Keratinocyte (primary cell): ENCODE results near the gene PCNX1. TPM values are rescaled to one million over a fixed set of nuclear protein-coding genes. Genes with fewer than 3 reads are reported as not detected.

Experiments
- DNase-seq: peaks from one replicate; pipeline ENCODE4 v3.0.0-alpha.2; 2011; ENCODE audit warnings: low read depth, missing footprints, low spot score
- FAIRE-seq: peaks from 2 replicates; lab custom pipeline; 2011; peaks lifted over from hg19 to GRCh38; lab: Jason Lieb, UNC
- H2AFZ ChIP-seq: 2 replicates; pipeline ENCODE4 v1.6.0; 2012; ENCODE audit warnings: low read length, control low read depth, inconsistent platforms; ENCODE audit not compliant: control insufficient read depth
- H3K27ac ChIP-seq: 2 replicates; pipeline ENCODE4 v1.5.1; 2011; ENCODE audit warnings: low read length; ENCODE audit not compliant: control insufficient read depth, insufficient read depth
- H3K27me3 ChIP-seq: 3 replicates; pipeline ENCODE4 v1.6.0; 2011; ENCODE audit warnings: low read length; ENCODE audit not compliant: control insufficient read depth, insufficient read depth; ENCODE audit errors: extremely low read depth
- H3K36me3 ChIP-seq, 2 experiments: 2 replicates in 1 of 2; 3 replicates in 1 of 2; pipeline ENCODE4 v1.5.1; 2011; ENCODE audit warnings: low read length in 2 of 2, mild to moderate bottlenecking in 1 of 2; ENCODE audit not compliant: control insufficient read depth in 2 of 2, insufficient read depth in 2 of 2; ENCODE audit errors: extremely low read depth in 1 of 2
- H3K4me1 ChIP-seq: 3 replicates; pipeline ENCODE4 v1.5.1; 2011; ENCODE audit warnings: low read length; ENCODE audit not compliant: control insufficient read depth, insufficient read depth; ENCODE audit errors: extremely low read depth
- H3K4me2 ChIP-seq: 3 replicates; pipeline ENCODE4 v1.6.0; 2011; ENCODE audit warnings: low read depth, low read length; ENCODE audit not compliant: control insufficient read depth, insufficient read depth; ENCODE audit errors: extremely low read depth
- H3K4me3 ChIP-seq, 3 experiments: fragments of 200-600 bp in 1 of 3; sonication (generic) in 1 of 3; 2 replicates in 2 of 3; 3 replicates in 1 of 3; pipeline ENCODE4 v1.5.1; 2011 to 2016; ENCODE audit warnings: low read length in 3 of 3, mild to moderate bottlenecking in 3 of 3, control low read depth in 2 of 3, inconsistent platforms in 1 of 3, low read depth in 1 of 3, mixed read lengths in 1 of 3, mixed run types in 1 of 3, moderate library complexity in 1 of 3; ENCODE audit not compliant: control insufficient read depth in 2 of 3, insufficient read depth in 2 of 3; ENCODE audit errors: extremely low read depth in 1 of 3
- H3K79me2 ChIP-seq: 2 replicates; pipeline ENCODE4 v1.6.0; 2012; ENCODE audit warnings: low read length; ENCODE audit not compliant: control insufficient read depth, insufficient read depth
- H3K9ac ChIP-seq: 3 replicates; pipeline ENCODE4 v1.6.0; 2011; ENCODE audit warnings: low read length; ENCODE audit not compliant: control insufficient read depth, insufficient read depth; ENCODE audit errors: extremely low read depth
- H3K9me1 ChIP-seq: 3 replicates; pipeline ENCODE4 v1.6.0; 2011; ENCODE audit warnings: low read length; ENCODE audit not compliant: control insufficient read depth, insufficient read depth; ENCODE audit errors: extremely low read depth
- H3K9me3 ChIP-seq: 2 replicates; pipeline ENCODE4 v1.5.1; 2012; ENCODE audit warnings: low read depth, low read length; ENCODE audit not compliant: control insufficient read depth
- H4K20me1 ChIP-seq: 3 replicates; pipeline ENCODE4 v1.6.0; 2011; ENCODE audit warnings: low read length; ENCODE audit not compliant: control insufficient read depth, insufficient read depth; ENCODE audit errors: extremely low read depth
- CTCF ChIP-seq, 3 experiments: IDR thresholded peaks in 1 of 3; conservative IDR thresholded peaks in 1 of 3; optimal IDR thresholded peaks in 1 of 3; 2 replicates in 2 of 3; 3 replicates in 1 of 3; pipeline versions ENCODE3 to v1.5.1; 2011; ENCODE audit warnings: low read length in 3 of 3, mild to moderate bottlenecking in 3 of 3, moderate library complexity in 2 of 3, control low read depth in 1 of 3, inconsistent platforms in 1 of 3; ENCODE audit not compliant: insufficient read depth in 2 of 3; ENCODE audit errors: extremely low read depth in 1 of 3
- EZH2 ChIP-seq: IDR thresholded peaks from one replicate; pipeline ENCODE4 v1.6.1; 2012; ENCODE audit warnings: inconsistent platforms, mild to moderate bottlenecking, low read length, moderate library complexity
- dilution Hi-C: fragments of 300-500 bp; cut with MboI; formaldehyde crosslinking; loops from one replicate; pipeline ENCODE4 v1.7.0; 2020; ENCODE audit warnings: low sequenced_read_pairs; ENCODE audit not compliant: extremely low pct_ligation_motif_present
- polyA plus RNA-seq, 5 experiments: library from polyadenylated mRNA; depleted of rRNA in 3 of 5; stranded (reverse) in 3 of 5; stranded (forward) in 1 of 5; unstranded in 1 of 5; fragments of >200 nt; gene quantifications; 1 replicate in 1 of 5; 2 replicates in 3 of 5; 3 replicates in 1 of 5; pipeline versions ENCODE4 v1.2.1 to v1.2.3, GENCODE V29; 2011 to 2012; ENCODE audit warnings: missing spikeins in 2 of 5, low read depth in 1 of 5, low replicate concordance in 1 of 5

The PCNX1 gene
- polyA plus RNA-seq, 1 donor (not counting 4 experiments of a cell fraction or from before 2014, with no cell fraction given) = 39.8 TPM

GRCh38 chr14:71113376-71113775, 206.1 kb downstream of the PCNX1 start:
- Histone ChIP-seq H3K9me1 (no peaks in the 10 kb centered on the region), H3K27me3 (no peaks in the 10 kb centered on the region), H4K20me1 (no peaks in the 10 kb centered on the region), H3K36me3 (peaks cover 6 to 12% of the 10 kb centered on the region in 2 experiments), H3K4me3 (no peak overlapping the region), H2AFZ (no peak overlapping the region), H3K9ac (no peak overlapping the region), H3K4me1 (peaks cover 26% of the 10 kb centered on the region), H3K9me3 (no peaks in the 10 kb centered on the region), H3K4me2 (no peak overlapping the region), H3K79me2 (no peaks in the 10 kb centered on the region), H3K27ac (no peak overlapping the region)
- DNase-seq (no peak), FAIRE-seq (peak; percentile 26)
- no peak for TF ChIP-seq EZH2
- TF ChIP-seq CTCF (optimal IDR thresholded peaks at IDR 0.05 in 1 of 3, IDR thresholded peaks at IDR 0.05 in 1 of 3, conservative IDR thresholded peaks at IDR 0.05 in 1 of 3; ENCODE audit: extremely low read depth in 1 of 3, insufficient read depth in 2 of 3, low read length in 3 of 3) = no peak
- dilution Hi-C loops = no loop called here

- Histone ChIP-seq H2AFZ (no peak overlapping the region), H3K4me3 (no peak overlapping the region), H3K4me1 (peaks cover 36% of the 10 kb centered on the region), H3K36me3 (peaks cover 0 to 4% of the 10 kb centered on the region in 2 experiments), H3K9me1 (no peaks in the 10 kb centered on the region), H3K79me2 (no peaks in the 10 kb centered on the region), H3K27ac (no peak overlapping the region), H3K27me3 (no peaks in the 10 kb centered on the region), H3K9me3 (no peaks in the 10 kb centered on the region), H4K20me1 (no peaks in the 10 kb centered on the region), H3K4me2 (no peak overlapping the region), H3K9ac (no peak overlapping the region)
- TF ChIP-seq CTCF (optimal IDR thresholded peaks at IDR 0.05 in 1 of 3, IDR thresholded peaks at IDR 0.05 in 1 of 3, conservative IDR thresholded peaks at IDR 0.05 in 1 of 3; ENCODE audit: extremely low read depth in 1 of 3, insufficient read depth in 2 of 3, low read length in 3 of 3) (no peak), EZH2 (no peak)
- dilution Hi-C loops = no loop called here
- DNase-seq (no peak), FAIRE-seq (no peak)
These were observed 207.3 kb downstream of the PCNX1 start for GRCh38 chr14:71114565-71114964.
